Uterus (tissue), 4 donors: ENCODE measurements around the gene LIMS2. TPM values are rescaled to one million over a fixed set of nuclear protein-coding genes. Genes with fewer than 3 reads are reported as not detected.

Source experiments
- DNase-seq, 2 donors: peaks; one replicate each; pipeline ENCODE4 v3.0.0-alpha.2; 2019 to 2020
- H3K27ac ChIP-seq, 2 donors: fragments of 200-600 bp; sonication (generic); 1 replicate in 1 of 2; 2 replicates in 1 of 2; pipeline ENCODE4 v1.5.1; 2016 to 2018
- H3K27me3 ChIP-seq, 2 donors: fragments of 200-600 bp; sonication (generic); one replicate each; pipeline ENCODE4 v1.5.1; 2018 to 2019; ENCODE audit warnings: control low read depth in 1 of 2
- H3K36me3 ChIP-seq, 2 donors: fragments of 200-600 bp; sonication (generic); one replicate each; pipeline ENCODE4 v1.5.1; 2019; ENCODE audit warnings: control low read depth in 1 of 2
- H3K4me1 ChIP-seq, 2 donors: fragments of 200-600 bp; sonication (generic); one replicate each; pipeline ENCODE4 v1.5.1; 2018 to 2019; ENCODE audit warnings: control low read depth in 1 of 2
- H3K4me3 ChIP-seq, 2 donors: fragments of 200-600 bp; sonication (generic); 1 replicate in 1 of 2; 2 replicates in 1 of 2; pipeline ENCODE4 v1.5.1; 2018 to 2019; ENCODE audit warnings: mild to moderate bottlenecking in 1 of 2
- H3K9me3 ChIP-seq, 2 donors: fragments of 200-600 bp; sonication (generic); one replicate each; pipeline ENCODE4 v1.5.1; 2019; ENCODE audit warnings: control low read depth in 1 of 2
- POLR2A ChIP-seq, 2 donors: fragments of 450-650 bp; IDR thresholded peaks; one replicate each; pipeline ENCODE4 v1.6.1; 2016; ENCODE audit warnings: antibody characterized with exemption in 2 of 2, mild to moderate bottlenecking in 1 of 2, moderate library complexity in 1 of 2
- intact Hi-C: fragments of 100-400 bp; cut with DNase I; formaldehyde crosslinking; loops from one replicate; pipeline ENCODE4 v1.15.1; 2023; ENCODE audit warnings: low total_unique reads
- total RNA-seq, 4 donors: library from RNA; depleted of rRNA in 3 of 4; stranded (reverse); fragments of >200 nt in 3 of 4; gene quantifications; one replicate each; pipeline versions ENCODE4 v1.1.0 to v1.2.4, GENCODE V29; 2014 to 2023
- TF ChIP-seq, protein P1 (sequence below), 4 experiments: fragments of 200-600 bp in 2 of 4; fragments of 450-650 bp in 2 of 4; sonication (generic) in 2 of 4; IDR thresholded peaks; one replicate each; pipeline ENCODE4 v1.5.1; 2016 to 2019; ENCODE audit warnings: antibody characterized with exemption in 4 of 4, mild to moderate bottlenecking in 2 of 4, moderate library complexity in 1 of 4
- donor health status: DM: yes; HTN: yes; CAD: no.

Gene LIMS2
- total RNA-seq = 100 to 1,000 TPM in 1 of 4 donors, 10 to 100 TPM in 3; 15.8 to 298 (median 66.2) TPM

DNA sequence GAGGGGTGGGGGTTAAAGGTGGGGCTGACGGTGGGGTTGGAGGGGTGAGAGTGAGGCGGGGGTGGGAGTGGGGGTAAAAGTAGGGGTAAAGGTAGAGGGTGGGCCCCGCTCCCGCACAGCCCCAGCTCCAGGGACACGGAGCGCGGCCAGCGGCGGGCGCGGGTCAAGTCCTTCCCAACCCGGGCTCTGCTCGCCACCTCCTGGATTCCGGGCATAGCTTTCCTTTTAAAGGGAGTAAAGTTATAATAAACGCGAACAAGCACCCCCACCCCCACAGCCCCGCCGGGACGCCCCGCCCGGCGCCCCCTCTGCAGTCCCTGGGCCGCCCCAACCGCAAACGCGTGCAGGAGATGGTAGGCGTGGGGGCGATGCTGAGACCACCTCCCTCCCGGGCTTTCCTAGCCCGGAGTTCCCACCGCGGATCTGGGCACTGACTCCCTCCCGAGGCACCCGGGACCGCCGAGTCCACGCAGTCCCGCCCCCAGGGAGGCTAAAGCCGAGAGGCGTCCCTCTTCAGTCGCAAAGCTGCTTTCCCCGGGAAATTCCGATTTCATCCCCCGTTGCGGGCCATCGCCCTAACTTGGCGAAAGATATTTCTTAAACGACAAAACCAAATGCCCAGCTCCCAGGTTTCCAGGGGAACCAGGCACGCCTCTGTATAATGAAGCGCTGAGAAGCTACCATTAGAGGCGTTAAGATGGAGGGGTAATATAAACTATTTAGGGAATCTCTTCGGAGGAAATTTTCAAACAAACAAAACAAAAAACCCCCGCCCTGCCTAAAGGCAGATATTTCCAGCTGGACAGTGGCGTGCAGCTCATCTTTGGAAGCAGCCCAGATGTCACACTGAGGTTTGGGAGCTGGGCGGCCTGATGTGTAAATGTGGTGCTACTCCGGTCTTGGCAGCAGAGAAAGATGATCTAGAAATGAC is at the start of gene LIMS2:
Gene LIMS2 (minus strand): TSS at position 200 of the 931 bp plus-strand sequence. CDS start 506 bp downstream, outside the sequence.
- H3K27ac ChIP-seq = peak within 1 kb of the TSS; percentile 78 to 94
- DNase-seq = peak; percentile 66 to 70
- no peaks in the 10 kb centered on the region for H3K9me3 ChIP-seq
- no peaks in the 10 kb centered on the region for H3K4me1 ChIP-seq
- H3K27me3 ChIP-seq = no peaks in the 10 kb centered on the region
- peak within 1 kb of the TSS; percentile 60 to 85 for H3K4me3 ChIP-seq
- H3K36me3 ChIP-seq = no peaks in the 10 kb centered on the region
- TF ChIP-seq, protein P1, sequence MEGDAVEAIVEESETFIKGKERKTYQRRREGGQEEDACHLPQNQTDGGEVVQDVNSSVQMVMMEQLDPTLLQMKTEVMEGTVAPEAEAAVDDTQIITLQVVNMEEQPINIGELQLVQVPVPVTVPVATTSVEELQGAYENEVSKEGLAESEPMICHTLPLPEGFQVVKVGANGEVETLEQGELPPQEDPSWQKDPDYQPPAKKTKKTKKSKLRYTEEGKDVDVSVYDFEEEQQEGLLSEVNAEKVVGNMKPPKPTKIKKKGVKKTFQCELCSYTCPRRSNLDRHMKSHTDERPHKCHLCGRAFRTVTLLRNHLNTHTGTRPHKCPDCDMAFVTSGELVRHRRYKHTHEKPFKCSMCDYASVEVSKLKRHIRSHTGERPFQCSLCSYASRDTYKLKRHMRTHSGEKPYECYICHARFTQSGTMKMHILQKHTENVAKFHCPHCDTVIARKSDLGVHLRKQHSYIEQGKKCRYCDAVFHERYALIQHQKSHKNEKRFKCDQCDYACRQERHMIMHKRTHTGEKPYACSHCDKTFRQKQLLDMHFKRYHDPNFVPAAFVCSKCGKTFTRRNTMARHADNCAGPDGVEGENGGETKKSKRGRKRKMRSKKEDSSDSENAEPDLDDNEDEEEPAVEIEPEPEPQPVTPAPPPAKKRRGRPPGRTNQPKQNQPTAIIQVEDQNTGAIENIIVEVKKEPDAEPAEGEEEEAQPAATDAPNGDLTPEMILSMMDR (IDR thresholded peaks at IDR 0.05) = peak in 1 of 4 experiments; percentile 28
- TF ChIP-seq POLR2A (IDR thresholded peaks at IDR 0.05) = no peak
- intact Hi-C loops = no loop called here

GRCh38 chr2:127722807-127723206 is 47.5 kb upstream of the LIMS2 start:
- no peaks in the 10 kb centered on the region for H3K27me3 ChIP-seq
- intact Hi-C loops = no loop called here
- H3K9me3 ChIP-seq = no peaks in the 10 kb centered on the region
- H3K36me3 ChIP-seq = no peaks in the 10 kb centered on the region
- TF ChIP-seq, protein P1 (IDR thresholded peaks at IDR 0.05) = no peak
- no peak for TF ChIP-seq POLR2A (IDR thresholded peaks at IDR 0.05)
- DNase-seq = no peak
- no peak overlapping the region for H3K4me3 ChIP-seq
- H3K27ac ChIP-seq = no peak overlapping the region
- no peaks in the 10 kb centered on the region for H3K4me1 ChIP-seq

- Histone ChIP-seq H3K4me3 (no peak overlapping the region), H3K4me1 (no peaks in the 10 kb centered on the region), H3K36me3 (no peaks in the 10 kb centered on the region), H3K27ac (no peak overlapping the region), H3K9me3 (no peaks in the 10 kb centered on the region), H3K27me3 (no peaks in the 10 kb centered on the region)
- no peak for TF ChIP-seq POLR2A (IDR thresholded peaks at IDR 0.05)
- TF ChIP-seq, protein P1 (IDR thresholded peaks at IDR 0.05) = no peak
- no peak for DNase-seq
- intact Hi-C loops = no loop called here
These were observed 46.6 kb upstream of the LIMS2 start for GRCh38 chr2:127721978-127722355.

GRCh38 chr2:127721311-127721977 is 46.1 kb upstream of the LIMS2 start:
- Histone ChIP-seq H3K36me3 (no peaks in the 10 kb centered on the region), H3K4me3 (no peak overlapping the region), H3K9me3 (no peaks in the 10 kb centered on the region), H3K27ac (no peak overlapping the region), H3K27me3 (no peaks in the 10 kb centered on the region), H3K4me1 (no peaks in the 10 kb centered on the region)
- no peak for DNase-seq
- no peak for TF ChIP-seq POLR2A (IDR thresholded peaks at IDR 0.05)
- TF ChIP-seq, protein P1 (IDR thresholded peaks at IDR 0.05) = no peak
- intact Hi-C loops = no loop called here
